GM18861 (cell line): ENCODE data around the gene DIAPH3.
"Not testable (repeated sequence)": the region's sequence is repeated elsewhere in the genome, so short reads cannot be mapped to it uniquely, and the experiment has no call there.

Experiments
- ATAC-seq: cut with Tn5 transposase; IDR thresholded peaks from one replicate; pipeline ENCODE4 v1.9.1; 2021; ENCODE audit not compliant: unreplicated experiment

DIAPH3 gene, protein sequence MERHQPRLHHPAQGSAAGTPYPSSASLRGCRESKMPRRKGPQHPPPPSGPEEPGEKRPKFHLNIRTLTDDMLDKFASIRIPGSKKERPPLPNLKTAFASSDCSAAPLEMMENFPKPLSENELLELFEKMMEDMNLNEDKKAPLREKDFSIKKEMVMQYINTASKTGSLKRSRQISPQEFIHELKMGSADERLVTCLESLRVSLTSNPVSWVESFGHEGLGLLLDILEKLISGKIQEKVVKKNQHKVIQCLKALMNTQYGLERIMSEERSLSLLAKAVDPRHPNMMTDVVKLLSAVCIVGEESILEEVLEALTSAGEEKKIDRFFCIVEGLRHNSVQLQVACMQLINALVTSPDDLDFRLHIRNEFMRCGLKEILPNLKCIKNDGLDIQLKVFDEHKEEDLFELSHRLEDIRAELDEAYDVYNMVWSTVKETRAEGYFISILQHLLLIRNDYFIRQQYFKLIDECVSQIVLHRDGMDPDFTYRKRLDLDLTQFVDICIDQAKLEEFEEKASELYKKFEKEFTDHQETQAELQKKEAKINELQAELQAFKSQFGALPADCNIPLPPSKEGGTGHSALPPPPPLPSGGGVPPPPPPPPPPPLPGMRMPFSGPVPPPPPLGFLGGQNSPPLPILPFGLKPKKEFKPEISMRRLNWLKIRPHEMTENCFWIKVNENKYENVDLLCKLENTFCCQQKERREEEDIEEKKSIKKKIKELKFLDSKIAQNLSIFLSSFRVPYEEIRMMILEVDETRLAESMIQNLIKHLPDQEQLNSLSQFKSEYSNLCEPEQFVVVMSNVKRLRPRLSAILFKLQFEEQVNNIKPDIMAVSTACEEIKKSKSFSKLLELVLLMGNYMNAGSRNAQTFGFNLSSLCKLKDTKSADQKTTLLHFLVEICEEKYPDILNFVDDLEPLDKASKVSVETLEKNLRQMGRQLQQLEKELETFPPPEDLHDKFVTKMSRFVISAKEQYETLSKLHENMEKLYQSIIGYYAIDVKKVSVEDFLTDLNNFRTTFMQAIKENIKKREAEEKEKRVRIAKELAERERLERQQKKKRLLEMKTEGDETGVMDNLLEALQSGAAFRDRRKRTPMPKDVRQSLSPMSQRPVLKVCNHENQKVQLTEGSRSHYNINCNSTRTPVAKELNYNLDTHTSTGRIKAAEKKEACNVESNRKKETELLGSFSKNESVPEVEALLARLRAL

DNA sequence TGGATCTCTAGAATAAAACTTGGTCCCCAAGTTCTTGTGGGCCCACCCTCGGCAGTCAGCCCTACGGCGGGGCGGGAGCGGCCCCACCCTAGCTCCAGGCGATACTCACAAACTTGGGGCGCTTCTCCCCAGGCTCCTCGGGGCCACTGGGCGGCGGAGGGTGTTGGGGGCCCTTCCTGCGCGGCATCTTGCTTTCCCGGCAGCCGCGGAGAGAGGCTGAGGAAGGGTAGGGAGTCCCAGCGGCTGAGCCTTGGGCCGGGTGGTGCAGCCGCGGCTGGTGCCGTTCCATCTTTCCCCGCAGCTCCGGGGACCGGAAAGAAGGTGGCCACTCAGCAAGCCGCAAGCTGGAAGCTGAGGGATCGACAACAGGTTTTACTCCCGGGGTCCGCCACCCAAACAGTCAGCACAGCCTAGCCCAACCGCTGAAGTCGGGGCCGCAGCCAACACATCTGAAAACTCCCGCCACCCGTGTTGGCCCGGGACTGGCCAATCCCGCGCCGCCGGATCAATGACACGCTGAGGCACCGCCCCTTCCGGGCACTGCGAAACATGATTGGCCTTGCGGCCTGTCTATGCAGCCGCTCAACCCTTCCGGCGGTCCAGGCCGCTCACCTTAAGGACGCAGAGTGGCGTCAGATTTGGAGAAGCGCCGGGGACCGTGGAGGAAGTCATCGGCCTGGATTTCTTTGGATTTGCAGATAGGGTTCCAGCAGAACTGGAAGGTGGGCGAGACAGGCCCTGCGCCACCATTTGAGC is at the start of gene DIAPH3:
TSS of gene DIAPH3 (minus strand) at position 451 of the 756 bp plus-strand sequence. CDS start at position 289, 162 bp downstream.
- peak; percentile 100 for ATAC-seq

DNA sequence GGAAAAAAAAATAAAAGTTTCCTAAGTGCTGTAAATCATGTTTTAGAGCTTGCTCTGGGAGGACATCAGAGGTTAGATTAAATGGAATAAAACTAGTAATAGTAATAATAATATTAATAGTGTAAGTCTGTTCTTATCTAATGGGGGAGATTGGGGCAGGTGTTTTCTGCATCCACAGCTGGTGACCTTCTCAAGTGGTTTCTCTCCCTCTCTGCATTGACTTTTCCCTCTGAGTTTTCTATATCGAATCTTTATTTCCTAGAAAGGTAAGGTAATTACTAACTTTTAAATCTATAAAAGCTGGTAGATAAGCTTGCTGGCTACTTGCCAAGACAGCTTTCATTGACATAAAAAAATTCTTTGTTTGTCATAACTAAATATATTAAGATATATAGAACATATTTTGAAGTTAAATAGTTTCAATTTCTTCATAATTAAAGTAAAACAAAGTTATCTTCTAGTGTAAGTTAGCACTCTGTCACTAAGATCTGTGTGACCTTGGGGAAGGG is 49.6 kb upstream of the DIAPH3 start:
- no peak for ATAC-seq

DNA sequence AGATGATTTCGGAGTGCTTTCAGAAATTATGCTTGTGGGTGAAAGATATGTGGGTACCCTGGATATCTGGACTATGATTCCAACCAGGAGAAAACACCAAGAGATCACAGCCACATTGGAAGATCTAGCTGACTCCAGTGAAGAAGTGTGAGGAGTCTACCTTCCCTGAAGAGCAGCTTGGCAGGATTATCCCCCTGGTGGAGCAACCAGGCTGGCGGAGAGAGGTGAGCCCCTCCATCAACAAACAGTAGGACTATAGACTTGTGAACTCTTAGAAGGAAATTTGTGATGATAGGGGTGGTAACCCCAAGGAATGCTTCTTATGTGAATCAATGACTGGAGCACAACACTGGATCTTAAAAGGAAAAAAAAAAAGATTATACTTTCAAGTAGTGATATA is 47.8 kb upstream of the DIAPH3 start:
- no peak for ATAC-seq

DNA sequence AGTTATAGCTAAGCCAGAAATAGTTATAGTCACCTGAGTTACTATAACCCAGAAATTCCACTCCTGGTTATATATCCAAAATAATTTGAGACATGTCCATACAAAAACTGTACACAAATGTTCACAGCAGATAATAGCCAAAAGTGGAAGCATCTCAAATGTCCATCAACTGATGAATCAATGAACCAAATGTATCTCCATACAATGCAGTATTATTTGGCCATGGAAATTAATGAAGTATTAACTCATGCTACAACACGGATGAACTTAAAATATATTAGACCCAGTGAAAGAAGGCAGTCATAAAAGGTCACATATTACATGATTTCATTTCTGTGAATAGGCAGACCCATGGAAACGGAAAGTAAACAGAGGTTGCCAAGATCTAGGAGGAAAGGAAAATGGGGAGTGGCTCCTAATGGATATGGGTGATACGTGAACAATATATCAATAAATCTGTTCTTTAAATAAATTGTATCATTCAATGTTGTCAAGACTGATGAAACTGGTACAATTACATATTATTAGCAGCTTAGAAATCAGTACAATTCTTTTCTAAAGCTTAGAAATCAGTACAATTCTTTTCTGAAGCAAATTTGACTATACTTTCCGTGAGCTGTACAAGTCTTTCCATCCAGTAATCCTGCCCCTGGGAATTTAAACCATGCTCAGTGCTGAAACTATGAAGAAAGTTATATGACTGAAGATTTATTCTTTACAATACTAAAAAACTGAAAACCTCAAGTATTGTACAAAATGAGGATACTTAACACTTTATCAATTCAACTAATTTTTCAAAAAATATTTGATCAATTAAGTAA is 47.0 kb upstream of the DIAPH3 start:
- no peak for ATAC-seq

DNA sequence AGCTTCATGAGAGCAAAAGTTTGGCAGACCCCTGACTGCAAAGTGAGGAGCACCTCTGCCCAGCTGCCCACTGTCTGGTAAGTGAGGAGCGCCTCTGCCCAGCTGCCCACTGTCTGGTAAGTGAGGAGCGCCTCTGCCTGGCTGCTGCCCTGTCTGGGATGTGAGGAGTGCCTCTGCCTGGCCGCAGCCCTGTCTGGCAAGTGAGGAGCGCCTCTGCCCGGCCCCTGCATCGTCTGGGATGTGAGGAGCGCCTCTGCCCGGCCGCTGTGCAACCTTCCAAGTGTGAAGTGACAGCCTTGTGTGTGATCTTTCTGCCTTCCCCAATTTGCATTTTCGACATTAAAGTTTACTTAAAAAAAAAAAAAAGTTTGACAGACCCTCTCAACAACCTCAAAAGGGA is 41.8 kb upstream of the DIAPH3 start:
- ATAC-seq: not testable (repeated sequence)

DNA sequence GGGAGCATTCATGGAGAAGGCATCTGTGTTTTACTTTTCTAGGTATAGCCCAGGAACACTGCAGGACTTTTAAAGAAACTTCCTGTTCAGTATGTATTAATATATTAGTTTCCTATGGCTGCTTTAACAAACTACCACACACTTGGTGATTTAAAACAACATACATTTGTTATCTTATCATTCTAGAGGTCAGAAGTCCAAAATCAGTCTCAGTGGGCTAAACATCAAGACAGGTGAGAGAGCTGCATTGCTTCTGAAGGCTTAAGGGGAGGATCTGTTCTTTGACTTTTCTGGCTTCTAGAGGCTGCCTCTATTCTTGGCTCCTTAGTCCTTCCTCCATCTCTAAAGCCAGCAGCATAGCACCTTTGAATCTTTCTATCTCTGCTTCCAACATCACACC is 37.6 kb upstream of the DIAPH3 start:
- no peak for ATAC-seq

DNA sequence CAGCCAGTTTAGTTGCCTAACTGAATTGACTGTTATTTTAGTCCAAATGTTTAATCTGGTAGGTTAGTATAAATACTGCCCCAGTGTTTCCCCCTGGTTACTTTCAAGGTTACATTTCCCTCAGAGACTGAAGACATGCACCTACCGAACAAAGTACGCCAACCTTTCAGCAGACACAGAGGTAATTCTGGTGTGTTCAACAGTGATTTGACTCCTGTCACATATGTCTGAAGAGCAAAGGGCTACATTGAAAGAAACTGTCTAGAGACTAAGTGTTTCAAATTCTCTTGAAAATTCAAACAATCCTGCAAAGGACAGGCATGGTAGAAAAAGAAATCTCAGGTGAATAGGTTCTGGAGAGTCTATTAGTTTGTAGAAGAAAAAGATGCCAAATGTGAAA is 32.2 kb upstream of the DIAPH3 start:
- ATAC-seq: not testable (repeated sequence)

DNA sequence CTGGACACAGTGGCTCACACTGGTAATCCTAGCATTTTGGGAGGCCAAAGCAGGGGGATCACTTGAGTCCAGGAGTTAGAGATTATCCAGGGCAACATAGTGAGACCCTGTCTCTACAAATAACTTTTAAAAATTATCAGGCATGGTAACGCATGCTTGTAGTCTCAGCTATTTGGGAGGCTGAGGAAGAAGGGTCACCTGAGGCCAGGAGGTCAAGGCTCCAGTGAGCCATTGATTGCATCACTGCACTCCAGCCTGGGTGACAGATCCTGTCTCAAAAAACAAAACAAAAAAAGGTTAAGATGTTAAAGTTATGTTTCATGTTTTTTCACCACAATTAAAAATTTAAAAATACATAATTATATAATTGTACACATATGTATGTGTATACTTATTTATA is 19.2 kb upstream of the DIAPH3 start:
- ATAC-seq: no peak

DNA sequence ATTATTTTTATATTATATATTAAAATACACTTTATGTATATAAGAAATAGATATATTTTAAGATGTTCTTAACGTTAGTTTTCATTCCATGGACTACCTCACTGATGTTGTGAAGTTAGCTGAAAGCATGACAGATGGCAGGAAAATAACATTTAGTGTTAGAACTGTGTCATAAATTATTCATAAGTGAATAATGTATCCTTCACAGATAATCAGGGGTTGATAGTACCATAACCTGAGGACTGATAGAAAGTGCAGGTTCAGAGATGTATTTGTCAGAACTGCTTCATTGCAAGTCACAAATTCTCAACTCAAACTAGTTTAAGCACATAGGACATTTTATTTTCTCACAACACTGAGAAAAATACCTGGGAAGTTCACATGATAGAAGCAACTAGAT is 14.6 kb upstream of the DIAPH3 start:
- no peak for ATAC-seq

DNA sequence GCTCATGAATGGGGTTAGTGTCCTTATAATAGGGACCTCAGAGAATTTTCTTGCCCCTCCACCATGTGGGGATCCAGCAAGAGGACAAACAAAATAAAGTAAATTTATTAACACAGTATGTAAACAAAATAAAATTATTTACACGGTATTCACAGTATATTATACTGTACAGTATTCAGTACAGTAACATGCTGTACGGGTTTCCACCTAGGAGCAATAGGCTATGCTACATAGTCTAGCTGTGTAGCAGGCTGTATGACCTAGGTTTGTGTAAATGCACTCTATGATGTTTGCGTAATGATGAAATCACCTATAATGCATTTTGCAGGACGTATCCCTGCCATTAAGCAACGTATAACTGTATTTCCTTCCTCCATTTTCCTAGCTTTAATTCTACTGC is 11.8 kb upstream of the DIAPH3 start:
- no peak for ATAC-seq

DNA sequence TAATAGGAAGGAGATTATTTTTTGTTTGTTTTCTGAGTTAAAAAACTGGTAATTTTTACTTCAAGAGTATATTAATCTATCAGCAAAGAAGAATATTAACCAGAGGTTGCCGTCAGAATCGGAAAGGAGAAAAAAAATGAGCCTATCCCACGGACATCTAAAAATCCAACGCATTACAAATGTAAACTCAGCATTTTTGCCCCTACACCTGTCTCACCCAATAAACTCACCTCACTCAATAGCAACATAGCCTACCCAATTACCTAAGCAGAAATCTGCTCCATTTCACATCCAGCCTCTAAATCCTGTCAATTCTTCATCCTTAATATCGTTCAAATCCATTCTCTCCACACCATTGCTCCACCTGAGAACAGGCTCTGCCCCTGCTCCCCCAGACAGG is 10.4 kb upstream of the DIAPH3 start:
- ATAC-seq: no peak

DNA sequence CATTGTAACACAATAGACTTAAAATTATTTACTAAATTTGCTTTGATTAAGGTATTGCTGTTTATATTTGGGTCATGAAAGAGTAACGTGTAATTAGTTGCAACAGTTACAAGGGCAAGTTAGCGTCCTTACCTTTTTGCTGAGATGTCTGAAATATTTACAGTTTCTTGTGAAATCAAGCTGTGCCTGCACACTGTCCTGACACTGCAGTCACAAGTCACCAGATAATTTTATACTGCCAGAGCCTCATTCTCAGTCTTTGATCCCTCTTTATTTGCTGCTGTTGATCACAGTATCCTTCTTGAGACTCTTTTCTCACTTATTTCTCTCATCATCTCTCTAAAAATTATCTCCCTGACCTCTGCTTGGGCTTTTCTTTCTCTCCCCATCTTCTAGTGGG is 8.4 kb upstream of the DIAPH3 start:
- no peak for ATAC-seq

DNA sequence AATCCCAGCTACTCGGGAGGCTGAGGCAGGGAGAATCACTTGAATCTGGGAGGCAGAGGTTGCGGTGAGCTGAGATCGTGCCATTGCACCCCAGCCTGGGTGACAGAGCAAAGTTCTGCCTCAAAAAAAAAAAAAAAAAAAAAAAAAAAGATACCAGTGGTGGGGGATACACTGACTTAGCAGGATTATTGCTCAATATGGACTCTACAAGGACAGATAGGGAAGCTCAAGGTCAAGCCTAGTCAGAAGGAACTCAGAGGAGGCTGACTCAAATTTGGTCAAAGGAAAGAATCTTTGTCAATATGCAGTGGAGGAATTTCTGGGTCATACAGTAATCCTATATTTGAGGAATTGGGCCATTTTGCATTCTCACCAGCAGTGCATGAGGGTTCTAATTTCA is 6.7 kb upstream of the DIAPH3 start:
- ATAC-seq: no peak

DNA sequence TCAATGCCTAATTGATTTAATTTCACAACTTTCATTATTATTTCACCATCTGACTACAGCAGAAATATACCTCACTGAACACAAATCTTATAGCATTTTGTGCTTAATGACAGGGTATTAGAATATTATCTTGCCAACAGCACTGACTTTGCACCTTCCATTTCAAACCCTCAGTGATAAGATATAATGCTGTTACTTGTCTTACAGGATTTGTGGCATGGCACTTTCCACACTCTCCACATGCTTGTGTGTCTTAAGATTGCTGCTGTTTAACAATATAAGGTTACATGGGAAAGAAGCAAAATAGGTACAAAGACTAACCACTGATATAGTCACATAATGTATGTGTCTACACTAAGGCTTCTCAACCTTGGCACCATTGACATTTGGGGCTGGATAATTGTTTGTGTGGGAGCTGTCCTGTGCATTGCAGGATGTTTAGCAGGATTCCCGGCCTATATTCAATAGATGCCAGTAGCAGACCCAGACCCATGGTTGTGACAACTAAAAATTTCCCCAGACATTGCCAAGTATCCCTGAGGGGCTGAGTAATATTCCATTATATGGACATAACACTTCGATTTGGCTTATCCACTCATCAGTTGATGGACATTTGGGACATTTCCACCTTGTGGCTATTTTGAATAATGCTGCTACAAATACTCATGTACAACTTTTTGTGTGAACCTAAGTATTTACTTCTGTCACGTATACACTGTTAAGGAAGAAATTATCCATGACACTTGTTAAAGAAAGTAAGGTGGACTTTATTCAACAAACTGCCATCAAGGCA is 5.7 kb upstream of the DIAPH3 start:
- ATAC-seq: no peak

DNA sequence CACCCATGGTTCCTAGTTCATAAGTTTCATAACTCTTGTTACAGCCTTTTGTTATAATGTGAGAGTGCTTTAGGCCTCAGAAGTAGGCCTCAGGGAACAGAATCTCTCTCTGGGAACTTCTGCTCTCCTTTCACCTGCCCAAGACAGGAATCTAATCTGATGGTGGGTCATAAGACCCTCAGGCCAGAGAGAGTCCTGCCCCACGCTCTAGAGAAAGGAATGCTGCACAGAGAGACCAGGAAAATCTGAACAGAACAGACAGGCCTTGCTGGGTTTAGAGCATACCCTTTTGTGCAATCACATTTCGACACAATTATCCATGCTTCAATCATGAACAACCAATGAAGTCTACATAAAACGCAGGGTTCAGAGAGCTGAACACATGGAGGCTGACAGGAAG is 3.4 kb upstream of the DIAPH3 start:
- ATAC-seq: no peak

DNA sequence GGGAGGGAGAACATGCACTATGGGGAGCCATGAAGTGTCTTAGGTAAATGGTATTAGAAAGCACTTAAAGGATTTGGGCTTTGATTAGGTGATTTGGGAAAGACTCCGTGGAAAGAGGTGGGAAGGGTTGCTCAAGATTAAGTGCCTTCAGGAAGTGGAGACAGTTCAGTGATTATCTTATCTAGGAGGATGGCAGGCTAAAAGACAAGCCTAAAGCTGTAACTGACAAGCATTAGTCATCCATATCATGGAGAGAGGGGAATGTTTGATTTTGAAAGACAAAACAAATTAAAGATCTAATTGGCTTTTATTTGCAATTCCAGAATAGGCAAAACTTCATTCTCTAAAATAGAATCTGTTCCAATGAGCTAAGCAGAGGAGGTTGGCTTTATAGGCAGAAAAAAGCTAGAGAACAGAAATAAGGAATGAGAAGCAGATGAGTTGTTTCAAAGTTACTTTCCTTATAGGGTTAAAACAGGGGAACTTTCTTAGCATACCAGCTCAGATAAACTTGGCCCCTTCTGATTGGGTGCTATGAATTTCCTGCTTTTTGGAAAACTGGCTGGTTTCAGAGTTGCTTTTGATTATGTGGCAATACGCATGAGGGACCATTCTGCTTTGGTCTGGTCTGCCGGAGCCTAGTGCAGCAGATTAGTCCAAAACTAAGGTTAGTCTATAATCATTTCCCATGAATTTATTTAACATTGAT is 1.8 kb upstream of the DIAPH3 start:
- ATAC-seq: no peak

DNA sequence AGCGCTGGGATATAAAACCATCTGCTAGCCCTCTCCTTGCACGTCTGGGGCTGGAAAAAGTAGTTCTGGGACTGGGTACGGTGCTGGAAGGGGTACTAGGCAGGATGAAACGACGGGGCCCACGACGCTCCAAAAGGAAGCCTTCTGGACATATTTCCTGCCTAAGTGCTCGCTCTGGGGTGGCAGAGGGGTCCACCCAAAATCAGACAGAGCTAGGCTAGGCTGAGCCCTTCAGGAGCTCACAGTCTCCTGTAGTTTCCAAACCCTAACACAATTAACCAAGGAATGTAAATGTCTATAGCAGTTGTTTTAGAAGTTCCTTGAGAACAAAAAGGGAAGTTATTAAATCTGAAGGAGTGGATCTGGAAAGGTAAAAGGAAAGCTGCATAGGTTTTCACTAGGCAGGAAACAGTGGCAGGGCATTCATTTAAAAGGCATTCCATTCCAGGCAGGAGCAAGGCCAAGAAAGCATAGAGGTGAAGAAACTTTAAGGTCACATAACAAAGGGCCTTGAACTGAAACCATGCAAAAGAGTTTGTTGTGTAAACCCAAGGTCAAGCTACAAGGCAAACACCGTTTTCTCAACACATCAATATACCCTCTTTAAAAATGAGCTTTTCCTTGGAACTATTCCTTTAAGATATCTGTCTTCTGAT is 634 bp upstream of the DIAPH3 start:
- peak; percentile 1 for ATAC-seq

DNA sequence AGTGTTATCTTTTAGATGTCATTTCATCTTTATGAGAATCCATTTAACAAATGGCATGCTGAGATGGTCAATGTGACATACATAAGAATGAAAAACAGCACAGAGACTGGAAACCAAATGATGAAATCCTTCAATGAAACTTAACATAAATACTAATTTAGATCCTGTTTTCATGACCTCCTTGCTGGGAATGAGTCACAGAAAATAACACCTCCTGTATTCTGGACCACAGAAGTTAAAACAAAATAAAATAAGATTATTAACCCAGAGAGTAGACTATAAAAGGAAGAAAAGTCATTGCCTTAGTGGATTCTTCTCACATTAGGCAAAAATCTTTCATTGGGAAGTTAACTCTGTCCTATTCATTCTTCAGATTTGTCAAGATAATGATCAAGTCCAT is 1.6 kb downstream of the DIAPH3 start:
- ATAC-seq: no peak
